ENCODE measurements around the gene SMOC1. TPM values are rescaled to one million over a fixed set of nuclear protein-coding genes. Genes with fewer than 3 reads are reported as not detected.
A peak's percentile ranks its signal among the peaks of the same experiment; 100 is the strongest.

SMOC1 gene
- total RNA-seq, 8 experiments from 2014 or later = 0.18 to 18.7 (median 2.1) TPM

GRCh38 chr14:69959136-69959535, 79.9 kb downstream of the SMOC1 start:
- in situ Hi-C loops (cut with MboI; ENCODE audit: low pct_unique_long_range_greater_than_20kb in 2 of 9, low sequenced_read_pairs in 9 of 9, unreplicated experiment in 9 of 9) = no loop called here
- H3K4me3 ChIP-seq = no peak overlapping the region
- WGBS, 10 experiments = 21 to 100% (median 83%) methylated on average over 2 to 3 of the region's 3 CpGs; no CpG with 5 or more reads in 1 of the 10 experiments
- no peak overlapping the region for H3K27ac ChIP-seq
- peaks cover 0 to 4% of the 10 kb centered on the region in 2 donors for H3K4me1 ChIP-seq (replicated peaks in 1 of 2)
- no peak for ATAC-seq (replicated peaks in 6 of 8)

DNA sequence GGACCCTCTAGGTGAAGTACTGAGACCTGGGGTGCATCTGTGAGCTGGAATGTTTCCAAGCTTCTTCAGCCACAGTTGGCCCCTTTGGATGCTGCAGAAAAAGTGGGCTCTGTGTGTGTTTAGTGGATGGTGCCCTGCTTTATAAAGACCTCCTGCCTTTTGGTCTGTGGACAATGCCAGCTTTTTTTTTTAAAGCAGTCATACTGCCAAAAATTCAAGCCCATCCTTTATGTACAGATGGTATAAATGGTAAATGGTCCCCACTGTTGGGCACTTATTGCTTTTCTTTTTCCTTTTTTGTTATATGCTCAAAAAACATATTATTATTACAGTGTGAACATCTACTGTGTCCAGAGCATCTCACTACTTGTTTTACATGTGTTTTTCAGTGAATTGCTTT, 81.1 kb downstream of the SMOC1 start:
- Histone ChIP-seq H3K27ac (no peak overlapping the region), H3K4me3 (no peak overlapping the region), H3K4me1 (replicated peaks in 1 of 2) (peaks cover 0 to 4% of the 10 kb centered on the region in 2 donors)
- ATAC-seq (replicated peaks in 6 of 8) = no peak
- in situ Hi-C loops (cut with MboI; ENCODE audit: low pct_unique_long_range_greater_than_20kb in 2 of 9, low sequenced_read_pairs in 9 of 9, unreplicated experiment in 9 of 9) = no loop called here

- in situ Hi-C loops (cut with MboI; ENCODE audit: low pct_unique_long_range_greater_than_20kb in 2 of 9, low sequenced_read_pairs in 9 of 9, unreplicated experiment in 9 of 9) = no loop called here
- no peak for ATAC-seq (replicated peaks in 6 of 8)
- Histone ChIP-seq H3K27ac (no peak overlapping the region), H3K4me1 (replicated peaks in 1 of 2) (no peaks in the 10 kb centered on the region), H3K4me3 (no peak overlapping the region)
- WGBS, 10 experiments = 40 to 95% (median 71%) methylated on average over 3 of the region's 4 CpGs; no CpG with 5 or more reads in 7 of the 10 experiments
Observed at GRCh38 chr14:69963966-69964365, 84.8 kb downstream of the SMOC1 start.

DNA sequence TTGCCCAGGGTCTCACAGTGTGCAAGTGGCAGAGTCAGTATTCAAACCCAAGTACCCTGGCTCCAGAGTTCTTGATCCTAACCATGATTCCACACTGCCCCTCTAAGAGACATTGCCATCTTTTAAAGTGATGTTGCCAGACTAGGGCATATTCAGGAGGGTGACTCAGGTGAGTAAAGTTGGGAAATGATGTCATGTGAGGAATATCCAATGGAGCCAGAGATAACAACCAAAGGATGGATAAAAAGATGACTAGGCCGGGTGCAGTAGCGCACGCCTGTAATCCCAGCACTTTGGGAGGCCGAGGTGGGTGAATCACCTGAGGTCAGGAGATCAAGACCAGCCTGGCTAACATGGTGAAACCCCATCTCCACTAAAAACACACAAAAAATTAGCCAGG, 85.6 kb downstream of the SMOC1 start:
- Histone ChIP-seq H3K4me3 (no peak overlapping the region), H3K27ac (no peak overlapping the region), H3K4me1 (replicated peaks in 1 of 2) (no peaks in the 10 kb centered on the region)
- in situ Hi-C loops (cut with MboI; ENCODE audit: low pct_unique_long_range_greater_than_20kb in 2 of 9, low sequenced_read_pairs in 9 of 9, unreplicated experiment in 9 of 9) = no loop called here
- ATAC-seq (replicated peaks in 6 of 8) = no peak
- WGBS, 10 experiments = 0 to 100% (median 43%) methylated on average over 1 to 4 of the region's 4 CpGs; no CpG with 5 or more reads in 7 of the 10 experiments

DNA sequence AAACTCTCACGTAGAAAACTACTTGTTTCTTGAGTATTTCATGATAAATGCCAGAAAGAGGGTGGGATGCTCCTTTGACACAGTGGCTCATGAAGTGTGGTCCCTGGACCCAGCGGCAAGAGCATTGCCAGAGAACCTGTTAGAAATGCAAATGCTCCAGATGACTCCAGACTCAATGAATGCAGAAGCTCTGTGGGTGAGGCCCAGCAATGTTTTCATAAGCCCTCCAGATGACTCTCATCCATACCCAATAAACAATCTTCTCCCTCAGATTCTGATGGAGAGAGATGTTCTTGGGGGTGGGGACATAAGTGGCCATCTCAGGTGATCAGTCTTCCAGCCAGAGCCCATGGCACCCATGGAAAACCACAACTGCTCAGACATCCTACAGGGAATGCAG, 88.9 kb downstream of the SMOC1 start:
- Histone ChIP-seq H3K27ac (no peak overlapping the region), H3K4me1 (replicated peaks in 1 of 2) (no peaks in the 10 kb centered on the region), H3K4me3 (no peak overlapping the region)
- in situ Hi-C loops (cut with MboI; ENCODE audit: low pct_unique_long_range_greater_than_20kb in 2 of 9, low sequenced_read_pairs in 9 of 9, unreplicated experiment in 9 of 9) = no loop called here
- 0 to 67% (median 27%) methylated on average over 1 to 2 of the region's 2 CpGs; no CpG with 5 or more reads in 3 of the 10 experiments for WGBS, 10 experiments
- ATAC-seq (replicated peaks in 6 of 8) = peak in 3 of 8 experiments; percentile 81 to 98 (median 97)

DNA sequence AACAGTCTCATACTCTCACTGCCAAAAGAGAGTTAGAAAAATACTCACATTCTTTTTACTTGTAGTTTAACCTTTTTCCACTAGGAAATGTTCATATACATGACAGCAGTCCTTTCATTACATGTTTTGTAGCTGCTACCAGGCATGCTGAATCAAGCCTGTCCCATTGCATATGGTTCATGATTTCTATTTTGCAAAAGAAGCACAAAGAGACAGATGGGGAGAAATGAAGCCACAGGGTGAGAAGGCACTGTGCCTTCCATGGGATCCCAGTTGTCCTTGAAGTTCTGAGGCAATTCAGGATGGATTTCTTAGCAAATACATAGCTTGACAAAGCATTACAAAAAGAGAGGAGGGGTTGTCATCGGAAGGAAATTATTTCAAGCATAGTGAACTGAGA, 89.5 kb downstream of the SMOC1 start:
- in situ Hi-C loops (cut with MboI; ENCODE audit: low pct_unique_long_range_greater_than_20kb in 2 of 9, low sequenced_read_pairs in 9 of 9, unreplicated experiment in 9 of 9) = no loop called here
- Histone ChIP-seq H3K27ac (no peak overlapping the region), H3K4me1 (replicated peaks in 1 of 2) (no peaks in the 10 kb centered on the region), H3K4me3 (no peak overlapping the region)
- ATAC-seq (replicated peaks in 6 of 8) = peak in 3 of 8 experiments; percentile 20 to 36 (median 27)
- 75 to 100% (median 89%) methylated on average over 1 of the region's 1 CpG; no CpG with 5 or more reads in 5 of the 10 experiments for WGBS, 10 experiments

- no peaks in the 10 kb centered on the region for H3K4me1 ChIP-seq (replicated peaks in 1 of 2)
- WGBS, 10 experiments = 60% methylated on average over 1 of the region's 5 CpGs; no CpG with 5 or more reads in 9 of the 10 experiments
- in situ Hi-C loops (cut with MboI; ENCODE audit: low pct_unique_long_range_greater_than_20kb in 2 of 9, low sequenced_read_pairs in 9 of 9, unreplicated experiment in 9 of 9) = no loop called here
- no peak overlapping the region for H3K4me3 ChIP-seq
- ATAC-seq (replicated peaks in 6 of 8) = no peak
- H3K27ac ChIP-seq = no peak overlapping the region
Observed at GRCh38 chr14:69972755-69973154, 93.5 kb downstream of the SMOC1 start.

DNA sequence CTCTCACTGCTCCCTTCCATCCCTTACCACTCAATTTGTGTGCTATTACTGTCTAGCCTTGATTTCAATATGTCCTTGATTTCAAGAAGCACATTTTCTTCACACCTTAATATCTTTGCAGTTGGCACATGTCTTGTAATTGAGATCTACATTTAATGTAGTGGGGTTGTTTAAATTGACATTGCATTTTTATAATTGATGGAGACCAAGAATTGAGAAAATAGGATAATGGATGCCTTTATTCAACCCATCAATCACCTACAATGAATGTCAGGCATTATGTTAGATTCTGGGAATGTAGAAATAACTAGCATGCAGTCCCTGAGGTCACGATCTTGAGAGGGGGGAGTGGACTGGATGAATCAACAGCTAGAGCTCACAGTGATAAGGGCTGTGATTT, 94.6 kb downstream of the SMOC1 start:
- H3K4me3 ChIP-seq = no peak overlapping the region
- in situ Hi-C loops (cut with MboI; ENCODE audit: low pct_unique_long_range_greater_than_20kb in 2 of 9, low sequenced_read_pairs in 9 of 9, unreplicated experiment in 9 of 9) = no loop called here

DNA sequence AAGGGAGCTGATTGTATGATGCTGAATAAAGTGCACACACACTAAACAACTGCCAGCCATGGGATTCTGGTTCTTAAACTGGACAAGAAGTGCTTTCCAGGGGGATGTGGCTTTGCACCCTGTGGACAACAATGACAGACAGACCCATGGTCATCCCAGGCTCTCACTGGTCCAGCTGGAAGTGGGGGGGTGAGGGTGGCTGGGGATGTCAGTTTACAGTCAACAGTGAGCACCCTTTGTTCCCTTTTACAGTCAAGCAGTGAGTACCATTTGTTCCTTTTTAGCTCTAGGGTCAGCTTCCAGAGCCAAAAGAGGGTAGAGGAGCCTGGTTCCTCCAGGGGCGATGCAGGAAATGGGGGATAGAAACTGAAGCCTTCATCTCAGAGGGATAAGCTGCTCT, 100.7 kb downstream of the SMOC1 start:
- no peak for ATAC-seq (replicated peaks in 6 of 8)
- Histone ChIP-seq H3K27ac (no peak overlapping the region), H3K4me1 (replicated peaks in 1 of 2) (no peaks in the 10 kb centered on the region), H3K4me3 (no peak overlapping the region)
- 80 to 100% (median 100%) methylated on average over 1 of the region's 1 CpG; no CpG with 5 or more reads in 7 of the 10 experiments for WGBS, 10 experiments
- in situ Hi-C loops (cut with MboI; ENCODE audit: low pct_unique_long_range_greater_than_20kb in 2 of 9, low sequenced_read_pairs in 9 of 9, unreplicated experiment in 9 of 9) = no loop called here

More for the DNA sequence above, 94.6 kb downstream of the SMOC1 start:
- no peak for ATAC-seq (replicated peaks in 6 of 8)
- WGBS, 10 experiments = 67 to 88% (median 83%) methylated on average over 1 of the region's 1 CpG; no CpG with 5 or more reads in 5 of the 10 experiments
- Histone ChIP-seq H3K4me1 (replicated peaks in 1 of 2) (no peaks in the 10 kb centered on the region), H3K27ac (no peak overlapping the region)

DNA sequence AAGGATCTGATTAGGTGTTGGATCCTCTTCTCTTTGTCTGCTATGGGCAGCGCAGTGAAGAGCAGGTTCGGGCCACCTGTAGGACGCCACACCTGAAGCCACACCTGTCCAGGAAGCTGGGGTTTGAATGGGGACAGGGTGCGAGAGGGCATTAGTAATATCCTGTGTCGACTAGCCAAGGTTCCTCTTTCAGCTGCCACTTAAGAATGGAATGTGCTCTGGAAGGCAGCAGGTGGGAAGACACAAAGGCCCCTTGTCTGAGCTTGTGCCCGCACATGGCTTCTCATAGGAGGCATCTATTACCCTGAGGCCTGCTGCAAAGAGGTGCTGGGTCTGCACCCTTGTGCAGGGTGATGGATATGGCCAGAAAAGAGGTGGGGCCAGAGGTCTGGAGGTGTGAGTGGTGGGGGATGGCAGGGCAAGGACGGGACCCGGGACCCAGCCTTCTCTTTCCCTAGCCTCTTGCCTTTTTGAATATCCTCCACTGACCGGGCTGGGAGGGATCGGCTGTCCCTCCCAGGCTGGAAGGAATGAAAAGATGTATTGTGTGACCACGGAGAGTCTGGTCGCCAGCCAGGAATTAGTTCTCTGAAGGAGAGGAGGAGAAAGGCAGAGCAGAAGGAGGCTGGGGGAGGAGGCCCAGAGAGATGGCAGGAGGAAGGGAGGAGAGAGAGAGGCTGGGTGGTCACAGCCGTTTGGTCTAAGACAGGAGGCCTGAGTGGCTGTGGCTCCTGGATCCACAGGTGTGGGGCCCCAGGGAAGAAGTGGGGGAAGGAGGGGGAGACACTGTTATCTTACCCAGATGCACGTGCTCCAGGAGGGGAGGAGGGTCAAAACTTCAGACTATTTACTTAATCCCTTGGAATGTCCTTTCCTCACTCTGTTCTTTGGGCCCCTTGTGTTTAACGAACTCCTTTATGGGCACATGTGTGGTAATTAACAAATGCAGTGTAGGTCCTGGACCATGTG, 101.5 kb downstream of the SMOC1 start:
- ATAC-seq (replicated peaks in 6 of 8) = peak in 1 of 8 experiments; percentile 24
- Histone ChIP-seq H3K4me1 (replicated peaks in 1 of 2) (no peaks in the 10 kb centered on the region), H3K27ac (no peak overlapping the region), H3K4me3 (no peak overlapping the region)
- WGBS, 10 experiments = 0 to 91% (median 40%) methylated on average over 1 to 9 of the region's 15 CpGs; no CpG with 5 or more reads in 5 of the 10 experiments
- in situ Hi-C loops (cut with MboI; ENCODE audit: low pct_unique_long_range_greater_than_20kb in 2 of 9, low sequenced_read_pairs in 9 of 9, unreplicated experiment in 9 of 9) = no loop called here

DNA sequence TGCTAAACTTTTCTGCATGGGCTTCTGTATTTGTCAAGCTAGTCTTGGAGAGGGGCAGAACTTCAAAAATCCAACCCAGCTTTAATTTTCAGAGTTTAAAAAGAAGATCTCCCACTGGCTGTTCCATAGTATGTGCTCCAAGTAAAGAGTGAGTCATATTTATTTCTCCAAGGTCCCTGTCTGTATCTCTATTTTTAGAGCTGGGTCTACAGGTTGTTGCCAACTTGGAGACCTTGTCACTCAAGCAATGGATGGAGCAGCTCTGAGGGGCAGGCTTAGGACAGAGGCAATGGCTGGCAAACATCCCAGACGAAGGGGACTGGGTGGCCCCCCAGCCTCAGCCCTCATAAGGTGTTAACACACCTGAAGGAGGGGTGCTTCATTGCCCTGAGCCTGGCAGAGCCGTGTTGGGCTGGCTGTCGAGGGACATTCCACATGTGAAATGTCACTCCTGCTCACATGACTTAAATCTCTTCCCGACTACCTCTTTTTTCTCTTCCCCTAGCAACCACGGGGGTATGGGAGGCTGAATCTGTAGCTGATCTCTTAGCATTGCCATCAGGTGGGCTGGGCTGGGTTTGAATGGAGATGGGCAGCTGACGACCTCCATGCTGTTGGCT, 103.1 kb downstream of the SMOC1 start:
- Histone ChIP-seq H3K4me1 (replicated peaks in 1 of 2) (no peaks in the 10 kb centered on the region), H3K27ac (no peak overlapping the region), H3K4me3 (no peak overlapping the region)
- 0 to 92% (median 43%) methylated on average over 1 to 6 of the region's 6 CpGs; no CpG with 5 or more reads in 5 of the 10 experiments for WGBS, 10 experiments
- ATAC-seq (replicated peaks in 6 of 8) = peak in 1 of 8 experiments; percentile 63
- in situ Hi-C loops (cut with MboI; ENCODE audit: low pct_unique_long_range_greater_than_20kb in 2 of 9, low sequenced_read_pairs in 9 of 9, unreplicated experiment in 9 of 9) = no loop called here

DNA sequence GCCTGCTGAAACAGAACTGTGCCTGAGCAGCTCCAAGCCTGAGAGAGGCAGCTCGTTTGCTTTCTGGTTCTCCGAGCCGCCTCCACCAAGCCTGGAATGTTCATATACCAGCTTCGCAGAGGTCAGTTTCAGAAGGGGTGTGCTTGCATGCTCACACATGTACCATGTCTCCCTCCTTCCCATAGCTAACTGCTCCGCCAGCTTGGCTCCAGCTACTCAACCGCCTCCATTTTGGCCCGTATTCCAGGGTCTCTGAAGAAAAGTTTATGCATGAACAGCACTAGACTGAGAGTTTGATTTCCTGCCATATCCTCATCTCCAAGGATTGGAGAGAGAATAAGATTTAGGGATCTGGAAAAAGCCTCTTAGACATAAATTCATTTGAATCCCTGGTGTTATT, 103.7 kb downstream of the SMOC1 start:
- no peak for ATAC-seq (replicated peaks in 6 of 8)
- WGBS, 10 experiments = 30 to 100% (median 85%) methylated on average over 2 to 6 of the region's 7 CpGs; no CpG with 5 or more reads in 4 of the 10 experiments
- H3K4me1 ChIP-seq (replicated peaks in 1 of 2) = peaks cover 0 to 4% of the 10 kb centered on the region in 2 donors
- in situ Hi-C loops (cut with MboI; ENCODE audit: low pct_unique_long_range_greater_than_20kb in 2 of 9, low sequenced_read_pairs in 9 of 9, unreplicated experiment in 9 of 9) = no loop called here
- H3K27ac ChIP-seq = no peak overlapping the region
- H3K4me3 ChIP-seq = no peak overlapping the region

DNA sequence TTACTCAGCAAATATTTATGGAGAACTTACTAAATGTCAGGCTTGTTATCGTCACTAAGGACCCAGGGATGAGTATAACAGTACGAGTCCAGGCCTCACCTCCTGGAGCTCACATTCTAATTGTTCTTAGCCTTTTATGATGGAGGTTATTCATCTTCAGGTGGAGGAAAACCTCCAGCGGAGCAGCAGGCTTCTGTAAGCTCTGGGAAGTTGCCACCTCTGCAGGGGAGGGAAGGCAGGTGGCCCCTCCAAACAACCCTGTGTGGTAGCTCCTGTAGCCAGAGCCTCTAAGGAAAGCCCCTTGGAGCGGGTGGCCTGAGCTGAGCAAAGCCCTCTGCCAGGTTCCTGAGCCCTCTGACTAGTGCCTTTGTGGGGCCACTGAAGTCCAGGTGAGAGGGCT, 104.1 kb downstream of the SMOC1 start:
- in situ Hi-C loops (cut with MboI; ENCODE audit: low pct_unique_long_range_greater_than_20kb in 2 of 9, low sequenced_read_pairs in 9 of 9, unreplicated experiment in 9 of 9) = no loop called here
- Histone ChIP-seq H3K4me1 (replicated peaks in 1 of 2) (peaks cover 0 to 5% of the 10 kb centered on the region in 2 donors), H3K27ac (no peak overlapping the region), H3K4me3 (no peak overlapping the region)
- no peak for ATAC-seq (replicated peaks in 6 of 8)
- 21 to 100% (median 92%) methylated on average over 1 to 3 of the region's 4 CpGs; no CpG with 5 or more reads in 3 of the 10 experiments for WGBS, 10 experiments

Measured in motor neuron (in vitro differentiated cells).